HL-60 (cell line): ENCODE data around the gene ENO1.

Experiments
- DNase-seq, 2 experiments: peaks; one replicate each; pipeline ENCODE4 v3.0.0-alpha.2; 2010 to 2020; ENCODE audit warnings: low read depth in 1 of 2, low spot score in 1 of 2
- H3K27ac ChIP-seq: fragments of 250-450 bp; sonication (Bioruptor Pico); replicated peaks from 2 replicates; pipeline ENCODE4 v1.5.1; 2020; ENCODE audit warnings: mild to moderate bottlenecking, moderate library complexity
- H3K27me3 ChIP-seq: fragments of 250-450 bp; sonication (Bioruptor Pico); 2 replicates; pipeline ENCODE4 v1.5.1; 2021; ENCODE audit warnings: mild to moderate bottlenecking, moderate library complexity; ENCODE audit not compliant: insufficient read depth, poor library complexity, severe bottlenecking
- H3K4me3 ChIP-seq: replicated peaks from 2 replicates; pipeline ENCODE4 v1.5.1; 2011; ENCODE audit warnings: mild to moderate bottlenecking, control low read depth, low read length; ENCODE audit not compliant: insufficient read depth
- GABPA ChIP-seq: IDR thresholded peaks from 2 replicates; pipeline ENCODE4 v1.6.1; 2012; ENCODE audit warnings: low read depth
- POLR2AphosphoS5 ChIP-seq: IDR thresholded peaks from 2 replicates; pipeline ENCODE4 v1.6.1; 2012; ENCODE audit warnings: low read depth
- SPI1 ChIP-seq: IDR thresholded peaks from 2 replicates; pipeline ENCODE4 v1.6.1; 2012; ENCODE audit warnings: low read depth, mild to moderate bottlenecking, borderline replicate concordance
- long read RNA-seq: library from polyadenylated mRNA; unstranded; transcript quantifications from one replicate; pipeline ENCODE4 v2.0.0, GENCODE V29; 2020
- TF ChIP-seq, protein P1 (sequence below): IDR thresholded peaks from one replicate; pipeline ENCODE4 v1.5.1; 2011; ENCODE audit warnings: low read length, control low read depth, inconsistent platforms; ENCODE audit not compliant: insufficient read depth
- TF ChIP-seq, protein P2 (sequence below): IDR thresholded peaks from 2 replicates; pipeline ENCODE4 v1.6.1; 2012; ENCODE audit warnings: low read depth; ENCODE audit not compliant: insufficient replicate concordance

Gene ENO1
- long read RNA-seq, transcript ENO1-206 (3 exons, 1,247 nt), result minor isoform, 14 of 14,186 reads
- long read RNA-seq, transcript ENO1-201 (12 exons, 1,781 nt), result major isoform, 13,808 of 14,186 reads
- long read RNA-seq, partial matches to known transcripts, result 116 of 14,186 reads
- long read RNA-seq, other reads (novel, unspliced or antisense), result 244 of 14,186 reads

DNA sequence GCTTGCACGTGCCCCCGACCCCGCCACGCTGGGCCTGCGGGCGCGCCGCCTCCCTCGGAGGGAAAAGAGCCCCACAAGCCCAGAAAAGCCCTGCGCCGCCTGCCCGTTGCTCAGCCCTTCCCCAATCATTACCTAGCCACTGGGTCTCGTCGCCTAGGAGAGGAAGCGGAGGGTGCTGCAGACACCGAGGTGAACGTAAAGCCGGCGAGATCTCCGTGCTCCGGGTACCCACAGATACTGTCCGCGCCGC is at the start of gene ENO1:
Gene ENO1 (minus strand): TSS at position 239 of the 250 bp plus-strand sequence. CDS start 3,778 bp downstream, outside the sequence.
- H3K27me3 ChIP-seq, result no peaks in the 10 kb centered on the region
- no peak; the same call in 1 of the 2 replicates for TF ChIP-seq SPI1
- TF ChIP-seq GABPA, result no peak
- peak; percentile 95 for TF ChIP-seq POLR2AphosphoS5
- TF ChIP-seq, protein P1, sequence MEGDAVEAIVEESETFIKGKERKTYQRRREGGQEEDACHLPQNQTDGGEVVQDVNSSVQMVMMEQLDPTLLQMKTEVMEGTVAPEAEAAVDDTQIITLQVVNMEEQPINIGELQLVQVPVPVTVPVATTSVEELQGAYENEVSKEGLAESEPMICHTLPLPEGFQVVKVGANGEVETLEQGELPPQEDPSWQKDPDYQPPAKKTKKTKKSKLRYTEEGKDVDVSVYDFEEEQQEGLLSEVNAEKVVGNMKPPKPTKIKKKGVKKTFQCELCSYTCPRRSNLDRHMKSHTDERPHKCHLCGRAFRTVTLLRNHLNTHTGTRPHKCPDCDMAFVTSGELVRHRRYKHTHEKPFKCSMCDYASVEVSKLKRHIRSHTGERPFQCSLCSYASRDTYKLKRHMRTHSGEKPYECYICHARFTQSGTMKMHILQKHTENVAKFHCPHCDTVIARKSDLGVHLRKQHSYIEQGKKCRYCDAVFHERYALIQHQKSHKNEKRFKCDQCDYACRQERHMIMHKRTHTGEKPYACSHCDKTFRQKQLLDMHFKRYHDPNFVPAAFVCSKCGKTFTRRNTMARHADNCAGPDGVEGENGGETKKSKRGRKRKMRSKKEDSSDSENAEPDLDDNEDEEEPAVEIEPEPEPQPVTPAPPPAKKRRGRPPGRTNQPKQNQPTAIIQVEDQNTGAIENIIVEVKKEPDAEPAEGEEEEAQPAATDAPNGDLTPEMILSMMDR, result no peak
- TF ChIP-seq, protein P2, sequence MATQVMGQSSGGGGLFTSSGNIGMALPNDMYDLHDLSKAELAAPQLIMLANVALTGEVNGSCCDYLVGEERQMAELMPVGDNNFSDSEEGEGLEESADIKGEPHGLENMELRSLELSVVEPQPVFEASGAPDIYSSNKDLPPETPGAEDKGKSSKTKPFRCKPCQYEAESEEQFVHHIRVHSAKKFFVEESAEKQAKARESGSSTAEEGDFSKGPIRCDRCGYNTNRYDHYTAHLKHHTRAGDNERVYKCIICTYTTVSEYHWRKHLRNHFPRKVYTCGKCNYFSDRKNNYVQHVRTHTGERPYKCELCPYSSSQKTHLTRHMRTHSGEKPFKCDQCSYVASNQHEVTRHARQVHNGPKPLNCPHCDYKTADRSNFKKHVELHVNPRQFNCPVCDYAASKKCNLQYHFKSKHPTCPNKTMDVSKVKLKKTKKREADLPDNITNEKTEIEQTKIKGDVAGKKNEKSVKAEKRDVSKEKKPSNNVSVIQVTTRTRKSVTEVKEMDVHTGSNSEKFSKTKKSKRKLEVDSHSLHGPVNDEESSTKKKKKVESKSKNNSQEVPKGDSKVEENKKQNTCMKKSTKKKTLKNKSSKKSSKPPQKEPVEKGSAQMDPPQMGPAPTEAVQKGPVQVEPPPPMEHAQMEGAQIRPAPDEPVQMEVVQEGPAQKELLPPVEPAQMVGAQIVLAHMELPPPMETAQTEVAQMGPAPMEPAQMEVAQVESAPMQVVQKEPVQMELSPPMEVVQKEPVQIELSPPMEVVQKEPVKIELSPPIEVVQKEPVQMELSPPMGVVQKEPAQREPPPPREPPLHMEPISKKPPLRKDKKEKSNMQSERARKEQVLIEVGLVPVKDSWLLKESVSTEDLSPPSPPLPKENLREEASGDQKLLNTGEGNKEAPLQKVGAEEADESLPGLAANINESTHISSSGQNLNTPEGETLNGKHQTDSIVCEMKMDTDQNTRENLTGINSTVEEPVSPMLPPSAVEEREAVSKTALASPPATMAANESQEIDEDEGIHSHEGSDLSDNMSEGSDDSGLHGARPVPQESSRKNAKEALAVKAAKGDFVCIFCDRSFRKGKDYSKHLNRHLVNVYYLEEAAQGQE, result peak; percentile 72
- H3K27ac ChIP-seq, result peak within 1 kb of the TSS; percentile 99
- no peak for DNase-seq
- peak within 1 kb of the TSS; percentile 89 for H3K4me3 ChIP-seq

DNA sequence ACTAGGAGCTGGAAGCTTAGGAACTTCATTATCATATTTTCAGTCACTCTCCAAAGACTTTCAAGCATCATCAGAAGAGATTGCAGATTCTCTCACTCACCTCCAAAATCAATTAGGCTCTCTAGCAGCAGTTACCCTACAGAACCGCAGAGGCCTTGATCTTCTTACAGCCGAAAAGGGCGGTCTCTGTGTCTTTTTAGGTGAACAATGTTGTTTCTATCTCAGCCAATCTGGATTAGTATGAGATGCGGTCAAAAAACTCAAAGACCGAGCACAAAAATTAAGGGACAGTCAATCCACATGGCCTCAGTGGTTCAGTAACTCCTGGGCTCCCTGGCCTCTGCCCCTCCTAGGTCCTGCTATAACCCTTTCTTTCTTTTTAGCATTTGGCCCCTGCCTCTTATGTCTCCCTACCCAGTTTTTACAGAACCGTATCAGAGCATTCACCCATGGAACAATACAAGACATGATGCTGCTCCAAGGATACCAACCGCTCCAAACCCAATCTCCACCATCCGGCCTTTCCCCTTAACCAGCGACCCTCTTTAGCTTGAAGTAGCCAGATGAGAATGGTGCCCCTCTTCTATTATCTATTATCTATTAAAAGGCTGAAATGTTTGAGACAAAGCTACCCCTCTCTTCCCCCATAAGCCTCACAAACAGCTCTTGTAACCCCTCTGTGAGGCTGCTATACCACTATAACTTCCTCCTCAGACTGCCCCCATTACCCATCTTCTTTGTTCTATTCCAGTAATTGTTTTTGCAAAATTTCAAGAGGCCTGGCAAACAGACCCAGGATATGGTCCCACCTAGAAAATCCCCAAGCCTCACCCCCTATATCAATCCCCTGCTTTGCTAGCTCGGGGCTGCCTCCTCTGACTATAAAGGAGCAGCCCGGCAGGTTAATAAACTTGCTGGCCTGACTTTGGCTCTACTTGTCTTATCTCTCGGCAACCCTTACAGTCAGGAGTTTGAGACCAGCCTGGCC is 48.5 kb upstream of the ENO1 start:
- no peak overlapping the region for H3K4me3 ChIP-seq
- TF ChIP-seq, protein P2, result no peak
- DNase-seq, result no peak
- H3K27ac ChIP-seq, result no peak overlapping the region
- H3K27me3 ChIP-seq, result no peaks in the 10 kb centered on the region

DNA sequence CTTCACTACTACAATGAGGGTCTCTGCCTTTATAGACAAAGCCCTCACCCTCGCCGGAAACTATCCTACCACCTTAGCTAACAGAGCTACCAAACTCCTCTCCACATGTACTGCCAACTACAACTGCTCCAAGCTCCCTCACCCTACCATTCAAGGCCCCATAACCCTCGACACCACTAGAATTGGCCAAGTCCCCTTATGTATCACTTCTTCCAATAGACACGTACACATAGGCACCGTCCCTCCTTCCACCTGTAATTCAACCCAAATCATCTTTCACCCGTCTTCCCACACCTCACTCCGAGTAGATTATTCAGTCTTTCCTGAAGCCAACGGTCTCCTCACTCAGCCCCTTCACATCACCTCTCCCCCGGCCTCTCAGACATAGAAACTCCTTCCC is 47.5 kb upstream of the ENO1 start:
- Histone ChIP-seq H3K4me3 (no peak overlapping the region), H3K27ac (no peak overlapping the region), H3K27me3 (no peaks in the 10 kb centered on the region)
- TF ChIP-seq GABPA (no peak), SPI1 (no peak), POLR2AphosphoS5 (no peak)
- TF ChIP-seq, protein P1, result no peak
- TF ChIP-seq, protein P2, result no peak
- no peak for DNase-seq
